H1 (cell line): ENCODE data around the gene TAF3. TPM values are rescaled to one million over a fixed set of nuclear protein-coding genes. Genes with fewer than 3 reads are reported as not detected.

Source experiments
- POLR2AphosphoS5 ChIP-seq: IDR thresholded peaks from 2 replicates; pipeline ENCODE4 v1.6.1; 2011; ENCODE audit warnings: low read depth, low read length
- YY1 ChIP-seq: IDR thresholded peaks from 2 replicates; pipeline ENCODE4 v1.6.1; 2011; ENCODE audit warnings: low read depth, mild to moderate bottlenecking, low read length
- polyA plus RNA-seq, 7 experiments: library from polyadenylated mRNA; depleted of rRNA in 3 of 7; stranded (reverse) in 5 of 7; unstranded in 2 of 7; fragments of >200 nt in 5 of 7; fragments of 200-250 nt in 2 of 7; gene quantifications; 1 replicate in 5 of 7; 2 replicates in 1 of 7; 4 replicates in 1 of 7; pipeline versions ENCODE4 v1.2.1 to v1.2.3, GENCODE V29; 2011 to 2013; ENCODE audit warnings: missing spikeins in 2 of 7, mixed read lengths in 2 of 7
- total RNA-seq: library from RNA; stranded (reverse); fragmentation: NEBNext Ultra II Directional; extraction: Animal tissue kit (Norgen Biotek cat#: 25700); gene quantifications from 2 replicates; pipeline ENCODE4 v1.2.1, GENCODE V29; 2021
- TF ChIP-seq, protein P1 (sequence below): IDR thresholded peaks from 2 replicates; pipeline ENCODE4 v1.6.1; 2012; ENCODE audit warnings: low read length, inconsistent platforms

The TAF3 gene
- total and polyA plus RNA-seq, 2 of the 8 experiments (the other 6 are each of a cell fraction or from before 2014, with no cell fraction given): 1.5 to 11.2 TPM

DNA sequence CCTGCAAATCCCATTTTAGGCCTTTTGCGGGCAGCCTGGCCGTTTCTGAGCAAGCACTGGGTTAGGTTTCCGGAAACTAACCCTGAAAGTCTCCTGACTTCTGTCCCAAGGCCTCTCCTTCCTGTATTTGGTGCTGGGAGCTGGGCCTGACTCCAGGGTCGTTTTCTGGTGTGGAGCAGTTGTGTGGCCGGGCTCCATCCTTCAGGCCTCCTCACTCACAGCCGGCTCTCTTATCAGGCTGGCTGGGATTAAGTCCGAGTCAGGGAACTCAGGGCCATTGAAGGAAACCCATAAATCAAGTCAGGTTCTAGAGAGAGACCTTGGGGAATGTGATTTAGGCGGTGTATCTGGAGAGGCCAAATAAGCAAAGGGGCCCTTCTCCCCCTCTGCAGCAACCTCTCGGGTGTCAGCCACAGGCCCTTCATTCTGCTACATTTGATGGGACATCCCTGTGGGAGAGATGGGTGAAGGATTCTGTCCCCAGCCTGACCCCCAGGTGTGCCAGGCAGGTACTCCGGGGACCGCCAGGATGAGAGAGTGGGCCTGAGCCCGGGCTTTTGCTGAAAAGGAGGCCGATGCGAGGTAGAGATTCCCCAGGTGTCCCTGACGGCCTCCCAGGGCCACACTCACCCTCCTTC is 239.4 kb downstream of the TAF3 start (continued):
- TF ChIP-seq, protein P1, sequence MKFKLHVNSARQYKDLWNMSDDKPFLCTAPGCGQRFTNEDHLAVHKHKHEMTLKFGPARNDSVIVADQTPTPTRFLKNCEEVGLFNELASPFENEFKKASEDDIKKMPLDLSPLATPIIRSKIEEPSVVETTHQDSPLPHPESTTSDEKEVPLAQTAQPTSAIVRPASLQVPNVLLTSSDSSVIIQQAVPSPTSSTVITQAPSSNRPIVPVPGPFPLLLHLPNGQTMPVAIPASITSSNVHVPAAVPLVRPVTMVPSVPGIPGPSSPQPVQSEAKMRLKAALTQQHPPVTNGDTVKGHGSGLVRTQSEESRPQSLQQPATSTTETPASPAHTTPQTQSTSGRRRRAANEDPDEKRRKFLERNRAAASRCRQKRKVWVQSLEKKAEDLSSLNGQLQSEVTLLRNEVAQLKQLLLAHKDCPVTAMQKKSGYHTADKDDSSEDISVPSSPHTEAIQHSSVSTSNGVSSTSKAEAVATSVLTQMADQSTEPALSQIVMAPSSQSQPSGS: no peak
- TF ChIP-seq POLR2AphosphoS5 (no peak), YY1 (no peak)
